HepG2 (cell line): Measurements from ENCODE around the gene GPATCH8. TPM values are rescaled to one million over a fixed set of nuclear protein-coding genes. Genes with fewer than 3 reads are reported as not detected.
"Not testable (repeated sequence)": the region's sequence is repeated elsewhere in the genome, so short reads cannot be mapped to it uniquely, and the experiment has no call there.

Experiments used
- ARID5B ChIP-seq: IDR thresholded peaks from 2 replicates; pipeline ENCODE4 v1.4.0; 2020; ENCODE audit warnings: mild to moderate bottlenecking, missing genetic modification reagents
- DMAP1 ChIP-seq: IDR thresholded peaks from 2 replicates; pipeline ENCODE4 v1.6.1; 2016
- DRAP1 ChIP-seq: IDR thresholded peaks from 2 replicates; pipeline ENCODE4 v1.6.1; 2016; ENCODE audit warnings: missing genetic modification reagents, missing compliant biosample characterization
- ERF ChIP-seq: IDR thresholded peaks from 2 replicates; pipeline ENCODE4 v1.6.1; 2018; ENCODE audit warnings: missing biosample characterization, missing genetic modification reagents
- FOXP1 ChIP-seq, 2 experiments: fragments of 450-650 bp in 1 of 2; IDR thresholded peaks; 2 replicates each; pipeline ENCODE4 v1.6.1; 2017 to 2018; ENCODE audit warnings: antibody characterized with exemption in 1 of 2
- HIVEP1 ChIP-seq: sonication (generic); formaldehyde crosslinking; IDR thresholded peaks from 2 replicates; pipeline ENCODE4 v1.4.0; 2020; ENCODE audit warnings: mild to moderate bottlenecking, missing genetic modification reagents
- IKZF5 ChIP-seq: IDR thresholded peaks from 2 replicates; pipeline ENCODE4 v1.6.1; 2018; ENCODE audit warnings: missing genetic modification reagents, mild to moderate bottlenecking, missing compliant biosample characterization
- MIXL1 ChIP-seq: IDR thresholded peaks from 2 replicates; pipeline ENCODE4 v1.6.1; 2016
- NFYB ChIP-seq: sonication (generic); formaldehyde crosslinking; IDR thresholded peaks from 2 replicates; pipeline ENCODE4 v1.4.0; 2020; ENCODE audit warnings: missing genetic modification reagents
- POGZ ChIP-seq: sonication (generic); formaldehyde crosslinking; IDR thresholded peaks from 2 replicates; pipeline ENCODE4 v1.4.0; 2020; ENCODE audit warnings: mild to moderate bottlenecking, missing genetic modification reagents
- RFXAP ChIP-seq: sonication (generic); formaldehyde crosslinking; IDR thresholded peaks from 2 replicates; pipeline ENCODE4 v1.4.0; 2020; ENCODE audit warnings: missing genetic modification reagents, borderline replicate concordance
- SALL1 ChIP-seq: sonication (generic); formaldehyde crosslinking; IDR thresholded peaks from 2 replicates; pipeline ENCODE4 v1.8.0; 2022; ENCODE audit warnings: mild to moderate bottlenecking, missing genetic modification reagents
- SP1 ChIP-seq, 2 experiments: fragments of 450-650 bp in 1 of 2; sonication (generic) in 1 of 2; formaldehyde crosslinking in 1 of 2; IDR thresholded peaks; 2 replicates each; pipeline versions ENCODE4 v1.4.0 to v1.6.1; 2016 to 2020; ENCODE audit warnings: missing genetic modification reagents in 1 of 2
- SP5 ChIP-seq: IDR thresholded peaks from 2 replicates; pipeline ENCODE4 v1.6.1; 2016; ENCODE audit warnings: low read depth, borderline replicate concordance
- TBX2 ChIP-seq: sonication (generic); formaldehyde crosslinking; IDR thresholded peaks from 2 replicates; pipeline ENCODE4 v1.5.0; 2020; ENCODE audit warnings: missing genetic modification reagents, mild to moderate bottlenecking, borderline replicate concordance
- ZFP1 ChIP-seq: IDR thresholded peaks from 2 replicates; pipeline ENCODE4 v1.6.1; 2016
- ZFP82 ChIP-seq: sonication (generic); formaldehyde crosslinking; IDR thresholded peaks from 2 replicates; pipeline ENCODE4 v1.5.1; 2020; ENCODE audit warnings: mild to moderate bottlenecking, missing genetic modification reagents, borderline replicate concordance
- ZNF691 ChIP-seq: sonication (generic); formaldehyde crosslinking; IDR thresholded peaks from 2 replicates; pipeline ENCODE4 v1.4.0; 2020; ENCODE audit warnings: missing genetic modification reagents, low read depth, mild to moderate bottlenecking, borderline replicate concordance
- ZNF747 ChIP-seq: sonication (generic); formaldehyde crosslinking; IDR thresholded peaks from 2 replicates; pipeline ENCODE4 v1.8.1; 2023; ENCODE audit warnings: missing genetic modification reagents, mild to moderate bottlenecking, borderline replicate concordance
- polyA plus RNA-seq, 8 experiments: library from polyadenylated mRNA; depleted of rRNA in 3 of 8; stranded (reverse) in 7 of 8; unstranded in 1 of 8; fragments of >200 nt; fragmentation: Illumina TruSeq in 4 of 8; extraction: Trizol in 4 of 8; gene quantifications; 2 replicates each; pipeline versions ENCODE4 v1.2.1 to v1.2.3, GENCODE V29; 2011 to 2016; ENCODE audit warnings: low read depth in 4 of 8, missing spikeins in 1 of 8, mixed read lengths in 1 of 8; ENCODE audit not compliant: insufficient read depth in 1 of 8
- total RNA-seq, 5 experiments: library from RNA; depleted of rRNA; stranded (reverse); fragments of >200 nt; fragmentation: Illumina TruSeq; extraction: Trizol; gene quantifications; 2 replicates each; pipeline ENCODE4 v1.2.3, GENCODE V29; 2016; ENCODE audit warnings: low read depth in 1 of 5

Gene GPATCH8
- total and polyA plus RNA-seq, 2 of the 13 experiments (the other 11 are each of a cell fraction or from before 2014, with no cell fraction given): 20.7 to 21.5 TPM

GRCh38 chr17:44369414-44370023 is 133.7 kb downstream of the GPATCH8 start (continued):
- TF ChIP-seq ARID5B (CRISPR knock-in tag) (peak; percentile 8; the same call in 1 of the 2 replicates), POGZ (CRISPR knock-in tag) (peak; percentile 96), ZFP82 (CRISPR knock-in tag) (0 out of 2 replicates have a peak, but pooled peaks have one; percentile 47), DRAP1 (CRISPR knock-in tag) (peak; percentile 98), SP1 (CRISPR knock-in tag; IDR thresholded peaks at IDR 0.05) (peak; percentile 72), ERF (CRISPR knock-in tag) (peak; percentile 84), IKZF5 (CRISPR knock-in tag) (peak; percentile 55), MIXL1 (CRISPR knock-in tag) (0 out of 2 replicates have a peak, but pooled peaks have one; percentile 11), DMAP1 (CRISPR knock-in tag) (0 out of 2 replicates have a peak, but pooled peaks have one; percentile 35), FOXP1 (IDR thresholded peaks at IDR 0.05) (peak; percentile 68), FOXP1 (CRISPR knock-in tag; IDR thresholded peaks at IDR 0.05) (peak; percentile 69), ZNF691 (CRISPR knock-in tag) (peak; percentile 27; the same call in 1 of the 2 replicates), SP5 (CRISPR knock-in tag) (peak; percentile 36; the same call in 1 of the 2 replicates), TBX2 (CRISPR knock-in tag) (peak; percentile 22; the same call in 1 of the 2 replicates), SALL1 (CRISPR knock-in tag) (peak; percentile 76), NFYB (CRISPR knock-in tag) (peak; percentile 85), ZFP1 (CRISPR knock-in tag) (0 out of 2 replicates have a peak, but pooled peaks have one; percentile 10), HIVEP1 (CRISPR knock-in tag) (peak; percentile 19; the same call in 1 of the 2 replicates), RFXAP (CRISPR knock-in tag) (peak; percentile 96), ZNF747 (CRISPR knock-in tag) (peak; percentile 62; the same call in 1 of the 2 replicates)
- TF ChIP-seq SP1 (IDR thresholded peaks at IDR 0.05): not testable (repeated sequence)
